H9 (cell line): ENCODE data around the gene KCNIP4. TPM values are rescaled to one million over a fixed set of nuclear protein-coding genes. Genes with fewer than 3 reads are reported as not detected.

Experiments used
- DNase-seq: peaks from one replicate; pipeline ENCODE4 v3.0.0-alpha.2; 2017
- H2AFZ ChIP-seq: one replicate; pipeline ENCODE4 v1.6.1; 2013; ENCODE audit warnings: mild to moderate bottlenecking, low read length, control low read depth, moderate library complexity
- H2AK5ac ChIP-seq: 2 replicates; pipeline ENCODE4 v1.6.1; 2013; ENCODE audit warnings: low read length, control low read depth, mixed read lengths; ENCODE audit not compliant: insufficient read length
- H2BK120ac ChIP-seq: one replicate; pipeline ENCODE4 v1.6.1; 2013; ENCODE audit warnings: low read depth, mild to moderate bottlenecking, low read length, control low read depth, inconsistent platforms; ENCODE audit not compliant: poor library complexity, severe bottlenecking
- H2BK12ac ChIP-seq: 2 replicates; pipeline ENCODE4 v1.6.1; 2013; ENCODE audit warnings: low read length, control low read depth, mixed read lengths, low read depth; ENCODE audit not compliant: insufficient read length
- H2BK15ac ChIP-seq: 2 replicates; pipeline ENCODE4 v1.6.1; 2013; ENCODE audit warnings: low read depth, low read length, control low read depth
- H2BK20ac ChIP-seq: one replicate; pipeline ENCODE4 v1.6.1; 2013; ENCODE audit warnings: low read depth, mild to moderate bottlenecking, low read length, control low read depth, inconsistent platforms; ENCODE audit not compliant: poor library complexity, severe bottlenecking
- H2BK5ac ChIP-seq: 2 replicates; pipeline ENCODE4 v1.6.1; 2013; ENCODE audit warnings: low read length, control low read depth, mixed read lengths; ENCODE audit not compliant: insufficient read length
- H3K14ac ChIP-seq: 2 replicates; pipeline ENCODE4 v1.6.1; 2013; ENCODE audit warnings: low read length, control low read depth; ENCODE audit not compliant: insufficient read depth
- H3K18ac ChIP-seq: 2 replicates; pipeline ENCODE4 v1.6.1; 2013; ENCODE audit warnings: low read depth, mild to moderate bottlenecking, mixed read lengths, low read length, control low read depth; ENCODE audit not compliant: insufficient read length
- H3K23ac ChIP-seq: 2 replicates; pipeline ENCODE4 v1.6.1; 2013; ENCODE audit warnings: low read length, control low read depth, mixed read lengths, low read depth; ENCODE audit not compliant: insufficient read length
- H3K23me2 ChIP-seq: 2 replicates; pipeline ENCODE4 v1.6.1; 2013; ENCODE audit warnings: low read depth, mild to moderate bottlenecking, mixed read lengths, low read length, control low read depth; ENCODE audit not compliant: insufficient read length, poor library complexity, severe bottlenecking
- H3K27ac ChIP-seq: 2 replicates; pipeline ENCODE4 v1.5.1; 2013; ENCODE audit warnings: low read length, control low read depth, mixed read lengths, low read depth; ENCODE audit not compliant: insufficient read length
- H3K27me3 ChIP-seq: 2 replicates; pipeline ENCODE4 v1.6.1; 2013; ENCODE audit warnings: low read length, control low read depth, inconsistent platforms; ENCODE audit not compliant: insufficient read depth
- H3K4ac ChIP-seq: 2 replicates; pipeline ENCODE4 v1.6.1; 2013; ENCODE audit warnings: low read depth, mild to moderate bottlenecking, control low read depth, inconsistent platforms, low read length, moderate library complexity
- H3K4me1 ChIP-seq: 2 replicates; pipeline ENCODE4 v1.6.1; 2013; ENCODE audit warnings: low read length, control low read depth, inconsistent platforms; ENCODE audit not compliant: insufficient read depth
- H3K4me2 ChIP-seq: 2 replicates; pipeline ENCODE4 v1.6.1; 2013; ENCODE audit warnings: low read length, control low read depth, mixed read lengths; ENCODE audit not compliant: insufficient read length, insufficient read depth
- H3K56ac ChIP-seq: 2 replicates; pipeline ENCODE4 v1.6.1; 2013; ENCODE audit warnings: low read depth, mild to moderate bottlenecking, mixed read lengths, low read length, control low read depth; ENCODE audit not compliant: insufficient read length
- H3K79me1 ChIP-seq: 2 replicates; pipeline ENCODE4 v1.6.1; 2013; ENCODE audit warnings: low read depth, mild to moderate bottlenecking, moderate library complexity, low read length, control low read depth, inconsistent platforms; ENCODE audit not compliant: insufficient read depth, poor library complexity, severe bottlenecking
- H3K79me2 ChIP-seq: 2 replicates; pipeline ENCODE4 v1.6.1; 2013; ENCODE audit warnings: low read length, control low read depth, inconsistent platforms; ENCODE audit not compliant: insufficient read depth
- H3K9ac ChIP-seq: 2 replicates; pipeline ENCODE4 v1.6.1; 2013; ENCODE audit warnings: low read length, control low read depth, mixed read lengths; ENCODE audit not compliant: insufficient read length; ENCODE audit errors: extremely low read depth
- H3K9me3 ChIP-seq: one replicate; pipeline ENCODE4 v1.6.1; 2013; ENCODE audit warnings: low read depth, low read length, inconsistent platforms; ENCODE audit not compliant: control insufficient read depth
- H3T11ph ChIP-seq: one replicate; pipeline ENCODE4 v1.6.1; 2013; ENCODE audit warnings: mild to moderate bottlenecking, low read length, control low read depth, inconsistent platforms
- H4K20me1 ChIP-seq: one replicate; pipeline ENCODE4 v1.6.1; 2013; ENCODE audit not compliant: control insufficient read depth, insufficient read length, insufficient read depth
- H4K5ac ChIP-seq: 2 replicates; pipeline ENCODE4 v1.6.1; 2013; ENCODE audit warnings: low read depth, mild to moderate bottlenecking, mixed read lengths, low read length, control low read depth; ENCODE audit not compliant: insufficient read length
- H4K8ac ChIP-seq: replicated peaks from 2 replicates; pipeline ENCODE4 v1.6.1; 2013; ENCODE audit warnings: low read length, control low read depth, mixed read lengths, low read depth; ENCODE audit not compliant: insufficient read length
- H4K91ac ChIP-seq: 2 replicates; pipeline ENCODE4 v1.6.1; 2013; ENCODE audit warnings: low read depth, mild to moderate bottlenecking, moderate library complexity, mixed read lengths, low read length, control low read depth; ENCODE audit not compliant: insufficient read length
- H3K27ac Mint-ChIP-seq, 3 experiments: 2 replicates in 2 of 3; 3 replicates in 1 of 3; pipeline ENCODE4 v1.8.0; 2020 to 2021; ENCODE audit warnings: mixed read lengths in 3 of 3, mild to moderate bottlenecking in 1 of 3, moderate library complexity in 1 of 3
- H3K27me3 Mint-ChIP-seq: 2 replicates; pipeline ENCODE4 v1.8.0; 2021; ENCODE audit warnings: low read depth, mild to moderate bottlenecking, moderate library complexity, mixed read lengths
- H3K36me3 Mint-ChIP-seq, 3 experiments: 2 replicates in 2 of 3; 3 replicates in 1 of 3; pipeline ENCODE4 v1.8.0; 2020 to 2021; ENCODE audit warnings: low read depth in 3 of 3, mixed read lengths in 3 of 3; ENCODE audit not compliant: insufficient read depth in 1 of 3
- H3K4me1 Mint-ChIP-seq, 2 experiments: 2 replicates each; pipeline ENCODE4 v1.8.0; 2020; ENCODE audit warnings: mixed read lengths in 2 of 2
- H3K4me3 Mint-ChIP-seq, 2 experiments: 2 replicates in 1 of 2; 3 replicates in 1 of 2; pipeline ENCODE4 v1.8.0; 2020 to 2021; ENCODE audit warnings: mild to moderate bottlenecking in 2 of 2, mixed read lengths in 2 of 2, moderate library complexity in 1 of 2
- H3K9me3 Mint-ChIP-seq, 2 experiments: 2 replicates in 1 of 2; 3 replicates in 1 of 2; pipeline ENCODE4 v1.8.0; 2020; ENCODE audit warnings: mild to moderate bottlenecking in 2 of 2, mixed read lengths in 2 of 2, moderate library complexity in 1 of 2
- CTCF ChIP-seq: fragments of 200-600 bp; sonication (generic); conservative IDR thresholded peaks from 3 replicates; pipeline ENCODE4 v1.8.0; 2021; ENCODE audit warnings: antibody characterized with exemption, mild to moderate bottlenecking
- WGBS: extraction: QIAGEN DNeasy Blood & Tissue Kit; methylation state at CpG from one replicate; pipeline ENCODE4 v1.1.7; 2013; ENCODE audit warnings: missing lambda C conversion rate, low lambda C conversion rate, mixed read lengths; ENCODE audit not compliant: insufficient read length; ENCODE audit errors: extremely low coverage; 5-methylcytosine and 5-hydroxymethylcytosine counted together
- total RNA-seq: library from RNA; stranded (reverse); gene quantifications from 2 replicates; pipeline ENCODE4 v1.2.1, GENCODE V29; 2021

Gene KCNIP4
- total RNA-seq, 1 experiment from 2014 or later, result not detected

GRCh38 chr4:21018817-21019216 is 929.8 kb downstream of the KCNIP4 start:
- Histone ChIP-seq H4K8ac (no peak overlapping the region), H3K4ac (no peak overlapping the region), H3T11ph (no peak overlapping the region), H3K56ac (no peak overlapping the region), H3K18ac (no peak overlapping the region), H4K5ac (no peak overlapping the region), H2BK120ac (no peak overlapping the region), H3K23ac (no peak overlapping the region), H2BK5ac (no peak overlapping the region), H2AK5ac (no peak overlapping the region), H3K79me2 (no peaks in the 10 kb centered on the region), H2BK12ac (no peak overlapping the region), H2AFZ (no peak overlapping the region), H3K4me2 (no peak overlapping the region), H2BK20ac (no peak overlapping the region), H3K27ac (no peak overlapping the region), H3K14ac (no peak overlapping the region), H4K91ac (no peak overlapping the region), H2BK15ac (no peak overlapping the region), H3K9ac (no peak overlapping the region), H3K23me2 (no peaks in the 10 kb centered on the region), H3K4me1 (no peaks in the 10 kb centered on the region), H3K79me1 (no peaks in the 10 kb centered on the region), H3K27me3 (no peaks in the 10 kb centered on the region), H4K20me1 (no peaks in the 10 kb centered on the region), H3K9me3 (no peaks in the 10 kb centered on the region)
- no peak for TF ChIP-seq CTCF
- no CpG with 5 or more reads among the region's 2 CpGs for whole genome bisulfite sequencing
- Mint-ChIP-seq H3K4me3 (no peak overlapping the region), H3K36me3 (no peaks in the 10 kb centered on the region; a peak in 2 of 7 replicates), H3K9me3 (peaks cover 0 to 3% of the 10 kb centered on the region in 2 experiments; a peak in 2 of 5 replicates), H3K4me1 (no peaks in the 10 kb centered on the region), H3K27me3 (no peaks in the 10 kb centered on the region; the same call in 1 of the 2 replicates), H3K27ac (no peak overlapping the region)
- DNase-seq, result no peak
